Metanephros (tissue), 1 donor: ENCODE measurements around the gene PGA5. TPM values are rescaled to one million over a fixed set of nuclear protein-coding genes. Genes with fewer than 3 reads are reported as not detected.

Source experiments
- total RNA-seq: library from RNA; depleted of rRNA; stranded (reverse); fragments of >200 nt; gene quantifications from one replicate; pipeline ENCODE4 v1.2.3, GENCODE V29; 2014

The PGA5 gene
- total RNA-seq: not detected

GRCh38 chr11:61240875-61241274, at the start of gene PGA5:
PGA5 (plus strand) TSS chr11:61241175; CDS start chr11:61241227, 52 bp downstream.

DNA sequence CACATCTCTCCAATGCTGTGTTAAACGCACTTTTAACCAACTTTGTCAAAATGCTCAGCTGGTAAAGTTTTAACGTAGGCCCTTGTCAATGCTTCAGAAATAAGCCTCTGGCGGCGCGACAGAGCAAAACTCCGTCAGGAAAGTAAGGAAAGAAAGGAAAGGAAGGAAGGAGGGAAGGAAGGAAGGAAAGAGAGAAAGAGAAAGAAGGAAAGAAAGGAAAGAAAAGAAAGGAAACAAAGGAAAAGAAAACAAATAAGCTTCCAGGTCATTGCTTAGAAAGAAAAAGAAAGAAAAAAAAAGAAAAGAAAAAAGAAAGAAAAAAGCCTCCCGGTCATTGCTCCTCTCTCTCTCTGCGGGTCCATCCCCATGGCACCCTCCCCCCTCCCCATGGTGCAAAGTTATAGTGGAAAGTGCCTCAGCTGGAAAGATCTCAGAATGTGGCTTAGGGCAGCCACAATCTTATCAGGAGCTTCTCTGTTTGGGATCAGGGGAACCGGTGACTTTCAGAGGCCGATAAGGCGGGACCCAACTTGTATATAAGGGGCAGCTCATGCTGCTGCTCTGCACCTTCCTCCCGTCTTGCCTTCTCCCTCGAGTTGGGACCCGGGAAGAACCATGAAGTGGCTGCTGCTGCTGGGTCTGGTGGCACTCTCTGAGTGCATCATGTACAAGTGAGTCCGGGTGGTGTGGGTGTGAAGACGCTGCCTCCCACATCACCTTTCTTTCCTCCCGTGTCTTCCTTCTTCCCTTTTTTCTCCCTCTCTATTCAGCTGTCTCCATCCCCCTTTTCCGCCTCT, 37.8 kb upstream of the PGA5 start, which contains the start of gene PGA3:
Gene PGA3 (plus strand): TSS at position 566 of the 797 bp plus-strand sequence. CDS start 50 bp downstream, at position 616.

DNA sequence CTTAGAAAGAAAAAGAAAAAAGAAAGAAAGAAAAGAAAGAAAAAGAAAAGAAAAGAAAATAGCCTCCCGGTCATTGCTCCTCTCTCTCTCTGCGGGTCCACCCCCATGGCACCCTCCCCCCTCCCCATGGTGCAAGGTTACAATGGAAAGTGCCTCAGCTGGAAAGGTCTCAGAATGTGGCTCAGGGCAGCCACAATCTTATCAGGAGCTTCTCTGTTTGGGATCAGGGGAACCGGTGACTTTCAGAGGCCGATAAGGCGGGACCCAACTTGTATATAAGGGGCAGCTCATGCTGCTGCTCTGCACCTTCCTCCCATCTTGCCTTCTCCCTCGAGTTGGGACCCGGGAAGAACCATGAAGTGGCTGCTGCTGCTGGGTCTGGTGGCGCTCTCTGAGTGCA, 18.9 kb upstream of the PGA5 start, which contains the start of gene PGA4:
Gene PGA4 (plus strand): TSS at position 301 of the 400 bp plus-strand sequence. CDS start 54 bp downstream, at position 355.

GRCh38 chr11:61294717-61295595, 54.0 kb downstream of the PGA5 start, which contains the start of gene VWCE:
VWCE (minus strand) TSS chr11:61295316; CDS start chr11:61295037, 279 bp downstream.

Other genes starting within 250 kb of the PGA5 start
- gene CD5, start 138.7 kb upstream of the PGA5 start, total RNA-seq: 0.12 TPM
- 13.3 TPM for gene VPS37C, start 79.7 kb upstream of the PGA5 start, total RNA-seq
- gene PGA3, start 37.7 kb upstream of the PGA5 start, total RNA-seq: 0.23 TPM
- gene PGA4, start 18.8 kb upstream of the PGA5 start, total RNA-seq: 5.0 TPM
- 2.4 TPM for gene VWCE, start 54.1 kb downstream of the PGA5 start, total RNA-seq
- 230 TPM for gene DDB1, start 91.9 kb downstream of the PGA5 start, total RNA-seq
- 38.4 TPM for gene TKFC, start 92.1 kb downstream of the PGA5 start, total RNA-seq
- gene CYB561A3, start 120.7 kb downstream of the PGA5 start, total RNA-seq: 25.2 TPM
- 29.3 TPM for gene TMEM138, start 121.2 kb downstream of the PGA5 start, total RNA-seq
- 18.4 TPM for gene TMEM216, start 151.4 kb downstream of the PGA5 start, total RNA-seq
- 48.2 TPM for gene CPSF7, start 188.8 kb downstream of the PGA5 start, total RNA-seq
- 26.8 TPM for gene SDHAF2, start 188.9 kb downstream of the PGA5 start, total RNA-seq